ENCODE data around the gene MRPL46. TPM values are rescaled to one million over a fixed set of nuclear protein-coding genes. Genes with fewer than 3 reads are reported as not detected.

The MRPL46 gene
- total and polyA plus RNA-seq, 2 of the 4 experiments (the other 2 are of a cell fraction), result 14.2 to 24.2 TPM

- POLR2A ChIA-PET (ENCODE audit: unreplicated experiment), result no interaction called here
These were observed 20.0 kb downstream of the MRPL46 start for GRCh38 chr15:88447206-88447605.

More at GRCh38 chr15:88447206-88447605, 20.0 kb downstream of the MRPL46 start:
- Histone ChIP-seq H3K4me2 (ENCODE audit: low read depth, low read length) (no peak overlapping the region), H4K91ac (ENCODE audit: insufficient read depth, low read depth, low read length) (no peak overlapping the region), H3K79me1 (ENCODE audit: low read depth in 1 of 2, low read length in 2 of 2) (no peaks in the 10 kb centered on the region), H2BK120ac (ENCODE audit: low read depth, low read length) (no peak overlapping the region), H3K36me3 (ENCODE audit: control insufficient read depth, insufficient read depth, low read length) (no peaks in the 10 kb centered on the region), H3K14ac (replicated peaks; ENCODE audit: low read depth, low read length) (no peak overlapping the region), H3K4me1 (ENCODE audit: control insufficient read depth, insufficient read depth, low read length) (no peaks in the 10 kb centered on the region), H4K5ac (ENCODE audit: low read depth, low read length) (no peak overlapping the region), H2AFZ (replicated peaks; ENCODE audit: low read length, poor library complexity) (no peak overlapping the region), H2BK20ac (ENCODE audit: low read depth, low read length) (no peak overlapping the region), H2BK5ac (ENCODE audit: low read depth, low read length, poor library complexity, severe bottlenecking) (no peak overlapping the region), H3K23ac (ENCODE audit: low read depth, low read length) (no peak overlapping the region), H2BK15ac (ENCODE audit: low read depth, low read length) (no peak overlapping the region), H3K4me3 (ENCODE audit: insufficient read depth, low read depth, low read length) (no peak overlapping the region), H3K4ac (ENCODE audit: low read depth, low read length) (no peak overlapping the region), H4K20me1 (ENCODE audit: insufficient read depth, low read length) (no peaks in the 10 kb centered on the region), H2AK9ac (replicated peaks; ENCODE audit: low read depth, low read length, poor library complexity) (no peak overlapping the region), H3K18ac (ENCODE audit: low read depth, low read length) (no peak overlapping the region), H3K27ac (ENCODE audit: insufficient read depth, low read length) (no peak overlapping the region), H3K9ac (ENCODE audit: low read depth, low read length) (no peak overlapping the region), H4K8ac (ENCODE audit: low read depth in 2 of 2, low read length in 2 of 2) (no peak overlapping the region), H3K27me3 (ENCODE audit: control insufficient read depth, insufficient read depth, low read length) (peaks cover 8% of the 10 kb centered on the region), H3K9me3 (ENCODE audit: control insufficient read depth, insufficient read depth, low read length) (peaks cover 3% of the 10 kb centered on the region), H3K9me1 (ENCODE audit: insufficient read depth, low read length) (no peaks in the 10 kb centered on the region), H2AK5ac (ENCODE audit: low read depth, low read length) (no peak overlapping the region), H3K56ac (ENCODE audit: extremely low read depth, insufficient read depth, low read length) (no peak overlapping the region)
- no TSS peak for BruUV-seq (replicated peaks)
- TF ChIP-seq CEBPB (IDR thresholded peaks at IDR 0.05; ENCODE audit: low read depth, low read length), result no peak
- ATAC-seq (ENCODE audit: low read depth), result peak; percentile 29; the same call in 1 of the 2 replicates
- in situ Hi-C loops (cut with MboI; ENCODE audit: low sequenced_read_pairs) (no loop called here), dilution Hi-C loops (cut with HindIII; ENCODE audit: low sequenced_read_pairs, unreplicated experiment) (no loop called here), intact Hi-C loops (cut with micrococcal nuclease) (no loop called here)
- no peak for DNase-seq
- CTCF ChIA-PET, result interaction anchor here (1.1 kb wide), 1 partner anchor 8 kb away, joined by 3 read pairs; no protein-coding TSS in a partner anchor
- no CpG with 5 or more reads among the region's 1 CpG for WGBS, 2 experiments (ENCODE audit: extremely low coverage in 2 of 2, insufficient read length in 1 of 2)
